ENCODE data around the gene IPPK.
"Not testable (repeated sequence)": the region's sequence is repeated elsewhere in the genome, so short reads cannot be mapped to it uniquely, and the experiment has no call there.

The IPPK gene

GRCh38 chr9:92632641-92633040, 37.3 kb downstream of the IPPK start:
- intact Hi-C loops (cut with micrococcal nuclease), result loop anchor here (5.0 kb wide), 3 partner anchors 130 to 490 kb away; partner anchors contain the start of genes CENPP and NOL8
- no peak overlapping the region for H3K27ac Mint-ChIP-seq
- peaks cover 100% of the 10 kb centered on the region for H3K36me3 Mint-ChIP-seq (ENCODE audit: low read depth)

DNA sequence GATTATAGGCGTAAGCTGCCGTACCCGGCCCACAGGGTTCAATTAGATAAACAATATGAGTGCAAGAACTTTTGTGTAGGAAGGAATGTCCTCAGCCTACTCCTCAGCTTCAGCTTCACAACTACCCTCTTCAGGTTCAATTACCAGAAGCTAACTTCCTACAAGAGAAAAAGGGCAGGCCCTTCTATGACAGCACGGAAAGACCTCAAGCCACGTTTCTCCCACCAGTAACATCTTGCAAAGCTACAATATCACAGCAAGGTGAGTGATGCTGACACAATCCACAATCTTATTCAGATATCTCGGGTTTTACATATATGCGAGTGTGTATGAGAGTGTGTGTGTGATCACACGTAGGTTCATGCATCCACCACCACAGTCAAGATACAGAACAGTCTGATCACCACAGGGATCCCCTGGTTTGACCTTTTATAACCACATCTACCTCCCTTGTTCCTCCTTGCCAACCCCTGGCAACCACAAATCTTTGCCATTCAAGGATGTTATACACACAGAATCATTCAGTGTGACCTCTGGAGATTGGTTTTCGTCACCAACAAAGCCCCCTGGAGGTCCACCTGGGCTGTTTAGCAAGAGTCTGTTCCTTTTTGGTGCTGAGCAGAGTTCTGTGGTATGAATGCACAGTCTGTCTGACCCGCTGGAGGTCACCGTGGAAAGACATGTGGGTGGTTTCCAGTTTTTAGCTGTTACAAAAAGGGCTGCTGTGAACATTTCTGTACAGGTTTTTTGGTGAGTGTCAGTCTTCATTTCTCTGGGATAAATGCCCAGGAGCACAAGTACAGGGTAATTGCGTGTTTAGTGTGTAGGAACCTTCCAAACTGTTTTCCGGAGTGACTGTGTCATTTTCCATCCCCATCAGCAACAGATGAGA, 38.2 kb downstream of the IPPK start:
- Mint-ChIP-seq H3K4me1 (ENCODE audit: low read depth) (peaks cover 10% of the 10 kb centered on the region), H3K27ac (no peak overlapping the region), H3K36me3 (ENCODE audit: low read depth) (peaks cover 99% of the 10 kb centered on the region), H3K4me3 (no peak overlapping the region), H3K9me3 (no peaks in the 10 kb centered on the region), H3K27me3 (no peaks in the 10 kb centered on the region)
- intact Hi-C loops (cut with micrococcal nuclease), result loop anchor here (5.0 kb wide), 3 partner anchors 129 to 489 kb away; partner anchors contain the start of genes CENPP and NOL8

More at GRCh38 chr9:92632641-92633040, 37.3 kb downstream of the IPPK start:
- no peak overlapping the region for H3K4me3 Mint-ChIP-seq
- H3K4me1 Mint-ChIP-seq (ENCODE audit: low read depth), result peaks cover 2% of the 10 kb centered on the region
- H3K9me3 Mint-ChIP-seq, result no peaks in the 10 kb centered on the region
- H3K27me3 Mint-ChIP-seq, result no peaks in the 10 kb centered on the region

- Mint-ChIP-seq H3K4me1 (ENCODE audit: low read depth) (peaks cover 17% of the 10 kb centered on the region), H3K27me3 (no peaks in the 10 kb centered on the region), H3K9me3 (no peaks in the 10 kb centered on the region), H3K36me3 (ENCODE audit: low read depth) (peaks cover 98% of the 10 kb centered on the region), H3K4me3 (no peak overlapping the region), H3K27ac (no peak overlapping the region)
- intact Hi-C loops (cut with micrococcal nuclease), result no loop called here
These were observed 42.3 kb downstream of the IPPK start for GRCh38 chr9:92627651-92628050.

DNA sequence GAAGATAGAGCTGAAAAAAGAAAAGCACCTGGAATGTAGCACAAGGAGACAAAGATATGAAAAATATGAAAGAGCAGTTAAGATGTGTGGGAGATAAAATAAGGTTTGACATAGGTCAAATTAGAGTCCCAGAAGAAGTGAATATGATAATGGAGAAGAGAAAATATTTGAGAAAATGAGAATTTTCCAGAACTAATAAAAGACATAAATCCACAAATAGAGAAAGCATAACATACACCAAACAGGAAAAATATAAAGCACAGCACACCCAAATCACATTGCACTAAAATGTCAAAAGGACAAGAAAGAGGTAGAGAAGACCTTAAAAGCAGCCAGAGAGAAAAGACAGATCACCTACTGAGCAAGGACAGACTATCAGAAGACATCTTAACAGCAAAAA, 43.4 kb downstream of the IPPK start:
- intact Hi-C loops (cut with micrococcal nuclease), result no loop called here
- peaks cover 98% of the 10 kb centered on the region for H3K36me3 Mint-ChIP-seq (ENCODE audit: low read depth)

GRCh38 chr9:92623936-92624335, 46.0 kb downstream of the IPPK start:
- H3K27me3 Mint-ChIP-seq; H3K9me3 Mint-ChIP-seq; H3K4me3 Mint-ChIP-seq; intact Hi-C loops (cut with micrococcal nuclease); H3K27ac Mint-ChIP-seq: not testable (repeated sequence)
- H3K36me3 Mint-ChIP-seq (ENCODE audit: low read depth), result peaks cover 98% of the 10 kb centered on the region
- peaks cover 17% of the 10 kb centered on the region for H3K4me1 Mint-ChIP-seq (ENCODE audit: low read depth)

More for the DNA sequence above, 43.4 kb downstream of the IPPK start:
- Mint-ChIP-seq H3K9me3 (no peaks in the 10 kb centered on the region), H3K27me3 (no peaks in the 10 kb centered on the region), H3K4me1 (ENCODE audit: low read depth) (peaks cover 17% of the 10 kb centered on the region), H3K27ac (no peak overlapping the region), H3K4me3 (no peak overlapping the region)

DNA sequence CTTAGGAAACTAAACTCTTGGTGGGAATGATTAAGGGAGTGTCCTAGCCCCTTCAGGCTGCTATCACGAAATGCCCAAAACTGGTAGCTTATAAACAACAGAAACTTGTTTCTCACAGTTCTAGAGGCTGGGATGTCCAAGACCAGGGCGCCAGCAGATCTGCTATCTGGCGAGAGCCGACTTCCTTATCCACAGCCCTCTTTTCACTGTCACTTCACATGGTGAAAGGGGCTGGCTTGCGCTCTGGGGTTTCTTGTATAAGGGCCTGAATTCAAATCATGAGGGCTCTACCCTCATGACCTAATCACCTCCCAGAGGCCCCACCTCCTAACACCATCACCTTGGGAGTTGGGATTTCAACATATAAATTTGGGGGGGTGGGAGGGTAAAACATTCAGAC, 49.1 kb downstream of the IPPK start:
- Mint-ChIP-seq H3K4me1 (ENCODE audit: low read depth) (no peaks in the 10 kb centered on the region), H3K27ac (no peak overlapping the region), H3K27me3 (no peaks in the 10 kb centered on the region), H3K9me3 (no peaks in the 10 kb centered on the region), H3K36me3 (ENCODE audit: low read depth) (peaks cover 99% of the 10 kb centered on the region), H3K4me3 (no peak overlapping the region)
- intact Hi-C loops (cut with micrococcal nuclease), result no loop called here

DNA sequence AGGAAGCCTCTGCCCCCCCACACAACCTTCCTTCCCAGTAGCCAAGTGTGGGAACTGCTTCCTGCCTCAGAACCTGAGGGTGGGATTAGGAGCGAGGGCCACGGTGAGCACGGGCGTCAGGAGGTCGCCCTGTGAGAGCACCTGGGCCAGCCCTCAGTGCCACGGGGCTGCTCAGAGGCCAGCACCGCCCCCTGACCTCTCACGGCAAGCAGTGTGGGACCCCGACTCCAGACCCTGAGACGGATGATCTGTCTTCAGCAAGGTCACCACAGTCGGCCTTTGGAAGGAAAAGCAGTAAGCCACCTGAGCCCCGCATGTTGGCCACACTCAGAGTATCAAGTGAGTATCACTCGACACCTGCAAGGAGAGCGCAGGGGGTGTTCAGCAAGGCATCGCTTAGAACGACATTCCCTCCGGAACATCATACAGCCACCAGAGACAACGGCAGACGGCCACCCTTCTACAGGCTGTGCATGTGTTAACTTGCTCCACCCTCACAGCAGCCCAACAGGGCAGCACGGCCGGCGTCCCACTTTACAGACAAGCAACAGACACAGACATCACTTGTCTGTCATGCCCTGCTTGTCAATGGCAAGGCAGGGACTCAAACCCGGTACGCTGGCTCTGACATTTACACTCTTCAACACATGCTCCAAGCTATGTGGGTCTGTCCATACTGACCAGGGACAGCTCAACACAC, 50.2 kb downstream of the IPPK start:
- intact Hi-C loops (cut with micrococcal nuclease), result no loop called here
- Mint-ChIP-seq H3K36me3 (ENCODE audit: low read depth) (peaks cover 100% of the 10 kb centered on the region), H3K9me3 (no peaks in the 10 kb centered on the region), H3K4me1 (ENCODE audit: low read depth) (no peaks in the 10 kb centered on the region), H3K27ac (no peak overlapping the region), H3K27me3 (no peaks in the 10 kb centered on the region), H3K4me3 (no peak overlapping the region)

DNA sequence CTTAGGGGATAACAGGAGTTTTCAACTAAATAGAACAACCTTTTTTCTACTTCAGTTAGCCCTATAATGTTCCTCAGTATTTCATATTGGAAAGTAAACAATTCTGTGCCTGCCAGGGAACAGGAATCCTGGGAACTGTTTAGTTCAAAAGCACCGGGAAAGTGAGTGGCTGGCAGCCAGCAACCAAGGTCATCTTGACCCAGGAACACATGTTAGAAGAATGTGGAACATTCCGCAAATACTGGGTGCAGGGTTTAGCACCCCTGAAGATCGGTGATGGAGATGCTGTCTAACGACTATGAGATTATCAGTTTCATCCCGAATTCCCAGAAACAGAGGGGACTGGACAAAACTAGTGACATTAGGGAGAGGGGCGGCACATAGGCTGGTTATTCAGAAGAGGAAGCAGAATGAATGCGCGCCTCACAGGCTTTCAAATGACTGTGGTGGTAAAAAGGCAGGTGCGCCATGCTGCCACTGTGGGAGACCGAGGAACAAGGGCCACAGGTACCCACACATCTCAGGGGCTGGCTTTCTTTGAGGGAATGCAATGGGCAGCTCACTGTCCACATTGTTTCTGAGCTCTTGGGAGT, 51.2 kb downstream of the IPPK start:
- peaks cover 100% of the 10 kb centered on the region for H3K36me3 Mint-ChIP-seq (ENCODE audit: low read depth)
- no peak overlapping the region for H3K4me3 Mint-ChIP-seq
- no peaks in the 10 kb centered on the region for H3K27me3 Mint-ChIP-seq
- intact Hi-C loops (cut with micrococcal nuclease), result no loop called here
- H3K4me1 Mint-ChIP-seq (ENCODE audit: low read depth), result no peaks in the 10 kb centered on the region
- no peak overlapping the region for H3K27ac Mint-ChIP-seq
- no peaks in the 10 kb centered on the region for H3K9me3 Mint-ChIP-seq

- H3K9me3 Mint-ChIP-seq, result no peaks in the 10 kb centered on the region
- no peak overlapping the region for H3K27ac Mint-ChIP-seq
- intact Hi-C loops (cut with micrococcal nuclease), result no loop called here
- no peaks in the 10 kb centered on the region for H3K4me1 Mint-ChIP-seq (ENCODE audit: low read depth)
- H3K4me3 Mint-ChIP-seq, result no peak overlapping the region
- H3K27me3 Mint-ChIP-seq, result no peaks in the 10 kb centered on the region
- H3K36me3 Mint-ChIP-seq (ENCODE audit: low read depth), result peaks cover 99% of the 10 kb centered on the region
These were observed 51.9 kb downstream of the IPPK start for GRCh38 chr9:92617951-92618510.

DNA sequence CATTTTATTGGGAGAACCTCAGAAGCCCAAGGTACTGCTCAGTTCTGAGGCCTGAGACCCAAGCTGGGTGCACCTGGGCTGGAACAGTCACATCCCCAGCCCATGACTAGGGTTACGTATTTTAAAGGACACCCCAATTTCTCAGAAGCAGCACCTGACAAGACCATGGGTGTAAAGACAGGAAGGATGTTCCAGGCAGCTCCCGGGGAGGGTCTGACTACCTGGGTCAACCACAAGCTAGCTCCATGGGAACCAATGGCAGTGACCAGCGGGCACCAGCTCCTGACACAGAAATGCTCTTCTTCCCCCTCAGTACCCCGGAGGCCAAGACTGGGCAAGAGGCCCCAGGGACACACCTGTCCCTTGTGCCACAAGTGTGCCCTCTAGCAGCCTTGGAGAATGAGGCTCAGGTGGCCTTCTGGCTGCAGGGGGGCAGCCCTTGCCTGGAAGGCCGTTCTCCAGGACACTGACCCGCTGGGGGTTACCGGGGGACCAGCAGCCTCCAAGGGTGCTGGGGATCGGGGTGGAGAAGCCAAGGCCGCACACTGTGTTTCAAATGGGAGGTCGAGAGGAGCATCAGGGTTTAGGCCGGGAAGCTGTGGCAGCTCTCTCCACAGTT, 52.6 kb downstream of the IPPK start:
- H3K36me3 Mint-ChIP-seq (ENCODE audit: low read depth), result peaks cover 99% of the 10 kb centered on the region
- H3K4me3 Mint-ChIP-seq, result no peak overlapping the region
- no peaks in the 10 kb centered on the region for H3K27me3 Mint-ChIP-seq
- intact Hi-C loops (cut with micrococcal nuclease), result no loop called here
- H3K4me1 Mint-ChIP-seq (ENCODE audit: low read depth), result no peaks in the 10 kb centered on the region
- H3K9me3 Mint-ChIP-seq, result no peaks in the 10 kb centered on the region
- no peak overlapping the region for H3K27ac Mint-ChIP-seq

DNA sequence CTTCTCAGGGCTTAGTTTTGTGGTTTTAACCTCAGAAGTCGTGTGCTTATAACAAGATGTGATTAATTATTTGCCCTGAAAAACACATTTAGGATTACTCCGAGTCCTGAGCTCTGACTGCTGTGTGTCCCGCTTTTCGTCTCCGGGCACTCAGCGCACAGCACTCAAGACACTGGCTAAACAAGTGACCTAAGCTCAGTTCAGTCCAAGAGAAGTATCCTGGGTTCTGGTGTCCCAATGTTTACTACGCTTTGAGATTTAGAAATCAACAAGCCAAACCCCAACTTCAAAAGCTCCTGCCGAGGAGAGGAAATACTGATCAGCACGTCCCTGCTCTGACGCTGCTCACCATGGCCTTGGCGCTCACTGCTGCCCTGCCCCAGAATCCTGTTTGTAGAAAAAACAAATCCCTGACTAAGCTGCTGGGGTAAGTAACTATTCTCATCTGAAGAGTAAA, 53.2 kb downstream of the IPPK start:
- Mint-ChIP-seq H3K4me1 (ENCODE audit: low read depth) (no peaks in the 10 kb centered on the region), H3K4me3 (no peak overlapping the region), H3K27ac (no peak overlapping the region), H3K27me3 (no peaks in the 10 kb centered on the region), H3K9me3 (no peaks in the 10 kb centered on the region), H3K36me3 (ENCODE audit: low read depth) (peaks cover 99% of the 10 kb centered on the region)
- intact Hi-C loops (cut with micrococcal nuclease), result no loop called here

GRCh38 chr9:92616199-92616641, 53.7 kb downstream of the IPPK start:
- Mint-ChIP-seq H3K9me3 (no peaks in the 10 kb centered on the region), H3K4me1 (ENCODE audit: low read depth) (no peaks in the 10 kb centered on the region), H3K27me3 (no peaks in the 10 kb centered on the region), H3K36me3 (ENCODE audit: low read depth) (peaks cover 99% of the 10 kb centered on the region), H3K27ac (no peak overlapping the region), H3K4me3 (no peak overlapping the region)
- intact Hi-C loops (cut with micrococcal nuclease), result no loop called here

GRCh38 chr9:92615790-92616189, 54.1 kb downstream of the IPPK start:
- H3K4me3 Mint-ChIP-seq, result no peak overlapping the region
- H3K27me3 Mint-ChIP-seq, result no peaks in the 10 kb centered on the region
- intact Hi-C loops (cut with micrococcal nuclease), result no loop called here
- no peak overlapping the region for H3K27ac Mint-ChIP-seq
- no peaks in the 10 kb centered on the region for H3K9me3 Mint-ChIP-seq
- peaks cover 99% of the 10 kb centered on the region for H3K36me3 Mint-ChIP-seq (ENCODE audit: low read depth)
- H3K4me1 Mint-ChIP-seq (ENCODE audit: low read depth), result no peaks in the 10 kb centered on the region

Measured in dendritic cell treated with granulocyte-macrophage colony-stimulating factor and Interleukin-4, amounts not matched to agents 40 ng/mL and 50 ng/mL, for 4 days (primary cell).